Suprapubic skin (tissue), 4 donors: Measurements from ENCODE around the gene PPP1R9B. TPM values are rescaled to one million over a fixed set of nuclear protein-coding genes. Genes with fewer than 3 reads are reported as not detected.

Source experiments
- DNase-seq, 2 donors: peaks; one replicate each; pipeline ENCODE4 v3.0.0-alpha.2; 2019; ENCODE audit warnings: low spot score in 2 of 2
- H3K27ac ChIP-seq: fragments of 200-600 bp; sonication (generic); one replicate; pipeline ENCODE4 v1.5.1; 2019
- H3K27me3 ChIP-seq: fragments of 200-600 bp; sonication (generic); one replicate; pipeline ENCODE4 v1.5.1; 2019
- H3K36me3 ChIP-seq: fragments of 200-600 bp; sonication (generic); one replicate; pipeline ENCODE4 v1.5.1; 2019
- H3K4me1 ChIP-seq: fragments of 200-600 bp; sonication (generic); one replicate; pipeline ENCODE4 v1.5.1; 2019
- H3K4me3 ChIP-seq: fragments of 200-600 bp; sonication (generic); one replicate; pipeline ENCODE4 v1.5.1; 2019; ENCODE audit warnings: mild to moderate bottlenecking
- H3K9me3 ChIP-seq: fragments of 200-600 bp; sonication (generic); one replicate; pipeline ENCODE4 v1.5.1; 2019
- EP300 ChIP-seq: sonication (generic); formaldehyde crosslinking; IDR thresholded peaks from one replicate; pipeline ENCODE4 v1.6.1; 2017; ENCODE audit warnings: antibody characterized with exemption
- POLR2A ChIP-seq, 2 donors: fragments of 450-650 bp; IDR thresholded peaks; one replicate each; pipeline ENCODE4 v1.6.1; 2017; ENCODE audit warnings: antibody characterized with exemption in 2 of 2, mild to moderate bottlenecking in 2 of 2, moderate library complexity in 2 of 2
- POLR2AphosphoS5 ChIP-seq, 3 donors: sonication (generic); formaldehyde crosslinking; IDR thresholded peaks; one replicate each; pipeline ENCODE4 v1.6.1; 2017; ENCODE audit warnings: antibody characterized with exemption in 3 of 3
- WGBS: methylation state at CpG from one replicate; pipeline ENCODE4 v1.1.5; 2018; 5-methylcytosine and 5-hydroxymethylcytosine counted together
- total RNA-seq, 4 donors: library from RNA; depleted of rRNA; stranded (reverse); fragments of >200 nt; gene quantifications; one replicate each; pipeline ENCODE4 v1.1.0, GENCODE V29; 2016
- TF ChIP-seq, protein P1 (sequence below), 2 donors: fragments of 200-600 bp in 1 of 2; fragments of 450-650 bp in 1 of 2; sonication (generic) in 1 of 2; IDR thresholded peaks; one replicate each; pipeline ENCODE4 v1.5.1; 2016 to 2019; ENCODE audit warnings: antibody characterized with exemption in 2 of 2, mild to moderate bottlenecking in 1 of 2, moderate library complexity in 1 of 2

Gene PPP1R9B
- total RNA-seq, 4 donors from 2014 or later: 21.5 to 26.2 (median 23.7) TPM

DNA sequence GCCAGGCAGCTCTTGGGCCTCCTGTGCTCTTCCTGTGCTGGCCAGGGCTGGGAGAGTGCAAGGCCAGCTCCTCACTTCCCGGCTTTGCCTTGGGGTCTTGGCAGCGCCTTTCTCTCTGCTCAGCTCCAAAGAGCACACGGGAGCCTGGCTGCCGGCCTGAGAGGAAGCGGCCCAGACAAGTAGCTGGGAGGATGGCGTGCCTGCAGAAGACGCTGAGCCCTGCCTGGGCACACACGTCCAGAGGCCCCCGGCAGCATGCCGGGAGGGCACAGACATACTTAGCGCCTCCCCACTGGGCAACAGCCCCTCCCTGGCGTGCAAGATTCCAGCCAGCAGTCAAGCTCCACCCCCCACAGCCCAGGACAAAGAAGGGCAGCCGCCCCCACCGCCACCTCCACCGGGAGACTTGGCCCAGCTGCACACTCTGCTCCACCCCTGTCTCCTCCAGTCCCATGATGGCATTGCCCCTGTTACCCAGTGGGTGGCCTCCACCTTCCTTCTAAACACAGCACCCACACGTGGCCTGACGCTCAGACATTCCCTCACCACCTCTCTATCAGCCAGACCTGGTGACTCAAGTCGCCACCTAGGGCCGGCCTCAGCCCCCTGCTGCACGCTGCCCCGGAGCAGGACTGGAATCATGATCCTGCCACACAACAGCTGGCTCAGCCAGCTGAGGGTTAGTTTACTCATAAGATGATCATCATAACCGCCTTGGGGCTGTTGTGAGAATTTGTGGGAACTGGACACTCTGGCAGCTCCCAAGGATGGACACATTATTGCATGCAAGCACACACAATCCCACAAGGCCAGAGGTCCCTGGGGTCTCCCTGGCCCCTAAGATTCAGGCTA lies 27.7 kb upstream of the PPP1R9B start:
- TF ChIP-seq POLR2A (IDR thresholded peaks at IDR 0.05): no peak
- no peak for TF ChIP-seq EP300
- TF ChIP-seq, protein P1, sequence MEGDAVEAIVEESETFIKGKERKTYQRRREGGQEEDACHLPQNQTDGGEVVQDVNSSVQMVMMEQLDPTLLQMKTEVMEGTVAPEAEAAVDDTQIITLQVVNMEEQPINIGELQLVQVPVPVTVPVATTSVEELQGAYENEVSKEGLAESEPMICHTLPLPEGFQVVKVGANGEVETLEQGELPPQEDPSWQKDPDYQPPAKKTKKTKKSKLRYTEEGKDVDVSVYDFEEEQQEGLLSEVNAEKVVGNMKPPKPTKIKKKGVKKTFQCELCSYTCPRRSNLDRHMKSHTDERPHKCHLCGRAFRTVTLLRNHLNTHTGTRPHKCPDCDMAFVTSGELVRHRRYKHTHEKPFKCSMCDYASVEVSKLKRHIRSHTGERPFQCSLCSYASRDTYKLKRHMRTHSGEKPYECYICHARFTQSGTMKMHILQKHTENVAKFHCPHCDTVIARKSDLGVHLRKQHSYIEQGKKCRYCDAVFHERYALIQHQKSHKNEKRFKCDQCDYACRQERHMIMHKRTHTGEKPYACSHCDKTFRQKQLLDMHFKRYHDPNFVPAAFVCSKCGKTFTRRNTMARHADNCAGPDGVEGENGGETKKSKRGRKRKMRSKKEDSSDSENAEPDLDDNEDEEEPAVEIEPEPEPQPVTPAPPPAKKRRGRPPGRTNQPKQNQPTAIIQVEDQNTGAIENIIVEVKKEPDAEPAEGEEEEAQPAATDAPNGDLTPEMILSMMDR (IDR thresholded peaks at IDR 0.05): peak; percentile 13 to 35
- no peak overlapping the region for H3K4me3 ChIP-seq
- peak overlapping the region; percentile 74 for H3K27ac ChIP-seq
- H3K27me3 ChIP-seq: no peaks in the 10 kb centered on the region
- H3K4me1 ChIP-seq: peaks cover 55% of the 10 kb centered on the region
- WGBS: 11% methylated on average over 14 of the region's 22 CpGs
- no peaks in the 10 kb centered on the region for H3K9me3 ChIP-seq
- H3K36me3 ChIP-seq: no peaks in the 10 kb centered on the region
- DNase-seq: no peak

DNA sequence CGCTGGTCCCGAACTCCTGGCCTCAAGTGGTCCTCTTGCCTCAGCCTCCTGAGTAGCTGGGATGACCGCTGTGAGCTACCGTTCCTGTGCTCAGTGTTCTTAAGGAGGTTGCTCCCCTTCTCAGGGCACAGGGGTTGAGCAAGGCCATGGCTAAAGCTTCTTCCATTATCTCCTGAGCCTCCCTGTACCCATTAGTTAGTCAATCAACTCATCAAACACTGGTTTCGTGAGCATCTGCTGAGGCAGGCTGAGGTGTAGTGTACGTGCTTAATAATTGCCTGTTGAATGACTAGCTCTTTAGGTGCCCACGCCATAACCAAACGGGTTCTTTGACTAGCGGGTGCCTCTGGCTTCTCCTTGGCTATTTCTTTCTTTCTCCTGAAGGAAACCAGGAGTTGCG lies 27.0 kb upstream of the PPP1R9B start:
- H3K27ac ChIP-seq: peak overlapping the region; percentile 74
- no peaks in the 10 kb centered on the region for H3K27me3 ChIP-seq
- H3K9me3 ChIP-seq: no peaks in the 10 kb centered on the region
- H3K4me3 ChIP-seq: no peak overlapping the region
- H3K4me1 ChIP-seq: peaks cover 53% of the 10 kb centered on the region
- TF ChIP-seq EP300 (no peak), POLR2AphosphoS5 (IDR thresholded peaks at IDR 0.05) (no peak), POLR2A (IDR thresholded peaks at IDR 0.05) (no peak)
- TF ChIP-seq, protein P1 (IDR thresholded peaks at IDR 0.05): no peak
- no peak for DNase-seq
- no peaks in the 10 kb centered on the region for H3K36me3 ChIP-seq
- WGBS: 70% methylated on average over 10 of the region's 10 CpGs

DNA sequence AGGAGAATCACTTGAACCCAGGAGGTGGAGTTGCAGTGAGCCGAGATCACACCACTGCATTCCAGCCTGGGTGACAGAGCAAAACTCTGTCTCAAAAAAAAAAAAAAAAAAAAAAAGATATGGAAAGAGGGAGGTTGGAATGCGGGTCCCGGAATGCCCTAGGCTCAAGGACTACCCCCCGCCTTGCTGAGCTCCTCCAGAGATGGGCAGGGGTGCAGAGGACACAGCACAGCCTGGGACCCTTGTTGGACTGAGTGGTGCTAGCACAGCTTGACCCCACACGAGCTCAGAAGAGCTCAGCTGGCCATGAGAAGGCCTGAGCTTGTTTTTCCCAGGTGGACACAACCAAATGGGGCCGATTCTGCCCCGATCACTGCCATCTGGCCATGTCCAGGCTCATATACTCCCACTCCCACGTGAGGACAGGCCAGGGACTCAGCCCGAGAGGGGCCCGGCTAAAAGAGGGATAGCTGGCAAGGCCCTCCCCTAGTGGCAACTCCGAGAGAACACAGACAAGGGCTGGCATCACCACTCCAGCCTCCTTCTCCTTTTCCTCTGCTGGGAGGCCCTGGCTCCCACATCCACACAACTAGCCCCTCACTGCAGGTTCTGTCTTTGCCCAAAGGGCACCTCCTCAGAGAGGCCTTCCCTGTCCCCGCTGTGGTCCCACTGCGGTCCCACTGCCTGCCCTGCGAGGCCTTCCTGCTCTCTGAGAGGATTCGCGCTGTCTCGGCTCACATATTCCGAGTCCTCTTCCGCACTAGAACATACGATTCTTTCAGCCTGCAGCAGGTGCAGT lies 26.3 kb upstream of the PPP1R9B start:
- H3K9me3 ChIP-seq: no peaks in the 10 kb centered on the region
- H3K4me1 ChIP-seq: peaks cover 46% of the 10 kb centered on the region
- no peaks in the 10 kb centered on the region for H3K27me3 ChIP-seq
- no peak for TF ChIP-seq POLR2A (IDR thresholded peaks at IDR 0.05)
- TF ChIP-seq, protein P1 (IDR thresholded peaks at IDR 0.05): no peak
- no peak for TF ChIP-seq POLR2AphosphoS5 (IDR thresholded peaks at IDR 0.05)
- no peak for TF ChIP-seq EP300
- H3K27ac ChIP-seq: no peak overlapping the region
- DNase-seq: no peak
- H3K36me3 ChIP-seq: no peaks in the 10 kb centered on the region
- WGBS: 84% methylated on average over 19 of the region's 20 CpGs
- H3K4me3 ChIP-seq: no peak overlapping the region

DNA sequence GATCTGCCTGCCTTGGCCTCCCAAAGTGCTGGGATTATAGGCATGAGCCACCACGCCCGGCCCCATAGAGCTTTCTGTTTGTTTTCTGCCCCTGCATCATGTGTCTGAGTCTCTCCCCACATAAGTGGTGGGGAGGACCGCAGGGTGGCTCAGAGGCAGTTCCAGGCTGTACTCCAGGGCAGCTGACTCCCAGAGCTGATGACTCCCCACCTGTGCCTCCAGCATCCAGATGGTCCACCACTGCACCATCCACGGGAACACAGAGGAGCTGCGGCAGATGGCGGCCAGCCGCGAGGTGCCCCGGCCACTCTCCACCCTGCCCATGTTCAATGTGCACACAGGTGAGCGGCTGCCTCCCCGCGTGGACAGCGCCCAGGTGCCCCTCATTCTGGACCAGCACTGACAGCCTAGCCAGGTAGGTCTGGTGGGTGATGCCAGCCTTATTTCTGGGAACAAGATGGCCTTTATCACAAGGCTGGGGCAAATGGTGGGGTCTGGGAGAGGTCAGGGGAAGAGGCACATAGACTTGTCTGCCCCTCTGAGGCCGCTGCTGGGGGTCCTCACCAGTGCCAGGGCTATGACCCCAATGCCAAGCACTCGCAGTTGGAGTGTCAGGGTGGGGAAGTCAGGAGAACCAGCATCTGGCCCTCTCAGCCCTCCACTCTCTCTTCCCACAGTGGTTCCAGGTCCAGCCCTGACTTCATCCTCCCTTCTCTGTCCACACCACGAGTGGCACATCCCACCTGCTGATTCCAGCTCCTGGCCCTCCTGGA lies 24.7 kb upstream of the PPP1R9B start:
- Histone ChIP-seq H3K27me3 (no peaks in the 10 kb centered on the region), H3K9me3 (no peaks in the 10 kb centered on the region), H3K4me1 (peaks cover 35% of the 10 kb centered on the region), H3K27ac (no peak overlapping the region), H3K36me3 (no peaks in the 10 kb centered on the region), H3K4me3 (no peak overlapping the region)
- DNase-seq: no peak
- TF ChIP-seq POLR2A (IDR thresholded peaks at IDR 0.05) (no peak), EP300 (no peak), POLR2AphosphoS5 (IDR thresholded peaks at IDR 0.05) (no peak)
- TF ChIP-seq, protein P1 (IDR thresholded peaks at IDR 0.05): no peak
- 79% methylated on average over 6 of the region's 16 CpGs for WGBS
